K562 (cell line): ENCODE measurements around the gene PLEKHF1. TPM values are rescaled to one million over a fixed set of nuclear protein-coding genes. Genes with fewer than 3 reads are reported as not detected.

Experiments used
- CEBPB ChIP-seq: fragments of 450-650 bp; IDR thresholded peaks from 2 replicates; pipeline ENCODE4 v1.6.1; 2016; ENCODE audit warnings: missing genetic modification characterization, missing compliant biosample characterization
- ESRRB ChIP-seq: fragments of 250-450 bp; sonication (Bioruptor Pico); IDR thresholded peaks from 2 replicates; pipeline ENCODE4 v1.5.0; 2020; ENCODE audit warnings: mild to moderate bottlenecking, moderate library complexity, borderline replicate concordance
- ETV6 ChIP-seq, 3 experiments: fragments of 150-350 bp in 1 of 3; sonication (generic) in 1 of 3; formaldehyde crosslinking in 1 of 3; IDR thresholded peaks; 2 replicates each; pipeline versions ENCODE4 v1.6.1 to v1.8.0; 2014 to 2022; ENCODE audit warnings: borderline replicate concordance in 2 of 3, low read depth in 2 of 3, antibody characterized with exemption in 1 of 3, low read length in 1 of 3, mild to moderate bottlenecking in 1 of 3, missing genetic modification reagents in 1 of 3
- FOXP1 ChIP-seq: sonication (generic); formaldehyde crosslinking; IDR thresholded peaks from 2 replicates; pipeline ENCODE4 v1.8.0; 2022; ENCODE audit warnings: mild to moderate bottlenecking, missing genetic modification reagents
- HDAC8 ChIP-seq: fragments of 450-650 bp; IDR thresholded peaks from 2 replicates; pipeline ENCODE4 v1.6.1; 2016; ENCODE audit warnings: mild to moderate bottlenecking, missing genetic modification characterization, moderate library complexity, missing compliant biosample characterization
- HDGF ChIP-seq: fragments of 450-650 bp; IDR thresholded peaks from 2 replicates; pipeline ENCODE4 v1.6.1; 2016
- HMGXB4 ChIP-seq: sonication (generic); formaldehyde crosslinking; IDR thresholded peaks from 2 replicates; pipeline ENCODE4 v1.8.1; 2023; ENCODE audit warnings: mild to moderate bottlenecking, missing genetic modification reagents
- MCM2 ChIP-seq: fragments of 450-650 bp; IDR thresholded peaks from 2 replicates; pipeline ENCODE4 v1.6.1; 2017; ENCODE audit warnings: low read depth, mild to moderate bottlenecking
- MGA ChIP-seq: fragments of 450-650 bp; IDR thresholded peaks from 2 replicates; pipeline ENCODE4 v1.6.1; 2016; ENCODE audit warnings: mild to moderate bottlenecking, moderate library complexity
- TBP ChIP-seq: optimal IDR thresholded peaks from 2 replicates; pipeline ENCODE3; 2011; ENCODE audit warnings: low read depth, low read length, improper control_type of control experiment
- TCF7 ChIP-seq: sonication (generic); IDR thresholded peaks from 2 replicates; pipeline ENCODE4 v1.6.1; 2016; ENCODE audit warnings: antibody characterized with exemption, borderline replicate concordance
- TRIM28 ChIP-seq: fragments of 450-650 bp; IDR thresholded peaks from 2 replicates; pipeline ENCODE4 v1.6.1; 2017
- ZFP30 ChIP-seq: fragments of 250-450 bp; sonication (Bioruptor Pico); IDR thresholded peaks from 2 replicates; pipeline ENCODE4 v1.8.0; 2022; ENCODE audit warnings: moderate library complexity, mild to moderate bottlenecking, inconsistent platforms, borderline replicate concordance
- ZNF146 ChIP-seq: IDR thresholded peaks from one replicate; pipeline ENCODE4 v1.6.1; 2018; ENCODE audit warnings: missing compliant biosample characterization; ENCODE audit not compliant: unreplicated experiment
- ZNF232 ChIP-seq: sonication (generic); formaldehyde crosslinking; IDR thresholded peaks from 2 replicates; pipeline ENCODE4 v1.8.0; 2022; ENCODE audit warnings: mild to moderate bottlenecking, missing genetic modification reagents
- polyA plus RNA-seq, 8 experiments: library from polyadenylated mRNA; depleted of rRNA in 4 of 8; stranded (reverse) in 5 of 8; unstranded in 3 of 8; fragments of >200 nt; fragmentation: Nextera tagmentation in 2 of 8; fragmentation: Illumina TruSeq in 1 of 8; extraction: Ambion mirVana in 2 of 8; extraction: Trizol in 1 of 8; gene quantifications; 2 replicates each; pipeline versions ENCODE4 v1.2.1 to v1.2.3, GENCODE V29; 2011 to 2014; ENCODE audit warnings: inconsistent platforms in 1 of 8, missing spikeins in 1 of 8
- total RNA-seq, 7 experiments: library from RNA; depleted of rRNA in 6 of 7; stranded (reverse); fragments of >200 nt in 6 of 7; fragmentation: Illumina TruSeq in 2 of 7; extraction: Trizol in 2 of 7; gene quantifications; 2 replicates each; pipeline versions ENCODE4 v1.2.1 to v1.2.3, GENCODE V29; 2011 to 2021; ENCODE audit warnings: low replicate concordance in 1 of 7

PLEKHF1 gene
- total and polyA plus RNA-seq, 9 of the 15 experiments (the other 6 are each of a cell fraction or from before 2014, with no cell fraction given), result 0.07 to 13.4 (median 3.9) TPM; not detected in 1

- TF ChIP-seq TCF7, result no peak
- no peak for TF ChIP-seq HDGF
- no peak for TF ChIP-seq ZFP30 (CRISPR knock-in tag)
- peak; percentile 55 for TF ChIP-seq MGA
- no peak for TF ChIP-seq HMGXB4 (CRISPR knock-in tag)
- no peak for TF ChIP-seq TBP
- TF ChIP-seq TRIM28, result 0 out of 2 replicates have a peak, but pooled peaks have one; percentile 27
- TF ChIP-seq ZNF146, result no peak
- TF ChIP-seq ESRRB (CRISPR knock-in tag), result no peak
- no peak; a peak in 1 of 4 replicates for TF ChIP-seq ETV6 (IDR thresholded peaks at IDR 0.05; ENCODE audit: borderline replicate concordance in 1 of 2, low read depth in 2 of 2, low read length in 1 of 2)
- no peak for TF ChIP-seq ETV6 (CRISPR knock-in tag; IDR thresholded peaks at IDR 0.05; ENCODE audit: borderline replicate concordance)
- no peak for TF ChIP-seq FOXP1 (CRISPR knock-in tag)
- peak; percentile 76 for TF ChIP-seq HDAC8 (tag)
- TF ChIP-seq MCM2, result no peak
- no peak for TF ChIP-seq ZNF232 (CRISPR knock-in tag)
- TF ChIP-seq CEBPB (tag), result no peak
Observed at GRCh38 chr19:29687897-29688728, 22.9 kb downstream of the PLEKHF1 start (continued).
